Measurements from ENCODE around the gene SYNJ2. TPM values are rescaled to one million over a fixed set of nuclear protein-coding genes. Genes with fewer than 3 reads are reported as not detected.

Gene SYNJ2
- total and polyA plus RNA-seq, 5 donors from 2014 or later, result 6.4 to 46.3 (median 10.3) TPM

GRCh38 chr6:158016571-158017383, 35.1 kb downstream of the SYNJ2 start:
- no peaks in the 10 kb centered on the region for H3K4me1 ChIP-seq (ENCODE audit: control insufficient read depth, insufficient read depth, low read length, poor library complexity, severe bottlenecking)
- no peak overlapping the region for H3K27ac ChIP-seq (ENCODE audit: insufficient read depth, low read length, poor library complexity, severe bottlenecking)
- H3K9me3 ChIP-seq (ENCODE audit: control insufficient read depth in 2 of 2, low read length in 2 of 2), result no peaks in the 10 kb centered on the region
- Mint-ChIP-seq H3K9me3 (no peaks in the 10 kb centered on the region), H3K27me3 (no peaks in the 10 kb centered on the region), H3K36me3 (peaks cover 18% of the 10 kb centered on the region), H3K4me3 (no peak overlapping the region), H3K27ac (no peak overlapping the region), H3K4me1 (peaks cover 0 to 33% (median 20%) of the 10 kb centered on the region in 4 donors)
- no peak for DNase-seq
- peaks cover 11% of the 10 kb centered on the region for H3K36me3 ChIP-seq (ENCODE audit: control insufficient read depth, insufficient read depth, low read length)
- no peak overlapping the region for H3K4me3 ChIP-seq (ENCODE audit: low read depth, low read length)
- no peaks in the 10 kb centered on the region for H3K27me3 ChIP-seq (ENCODE audit: control insufficient read depth, insufficient read depth, low read length)
- ATAC-seq (ENCODE audit: low read depth in 2 of 2), result no peak

- Histone ChIP-seq H3K9me3 (ENCODE audit: control insufficient read depth in 2 of 2, low read length in 2 of 2) (no peaks in the 10 kb centered on the region), H3K4me3 (ENCODE audit: low read depth, low read length) (no peak overlapping the region), H3K36me3 (ENCODE audit: control insufficient read depth, insufficient read depth, low read length) (peaks cover 11% of the 10 kb centered on the region), H3K27ac (ENCODE audit: insufficient read depth, low read length, poor library complexity, severe bottlenecking) (no peak overlapping the region), H3K4me1 (ENCODE audit: control insufficient read depth, insufficient read depth, low read length, poor library complexity, severe bottlenecking) (no peaks in the 10 kb centered on the region), H3K27me3 (ENCODE audit: control insufficient read depth, insufficient read depth, low read length) (no peaks in the 10 kb centered on the region)
- H3K36me3 Mint-ChIP-seq, result peaks cover 18% of the 10 kb centered on the region
- H3K27ac Mint-ChIP-seq, result no peak overlapping the region
- H3K4me1 Mint-ChIP-seq, result peaks cover 0 to 26% (median 18%) of the 10 kb centered on the region in 4 donors
- ATAC-seq (ENCODE audit: low read depth in 2 of 2) (no peak), DNase-seq (no peak)
- H3K4me3 Mint-ChIP-seq, result no peak overlapping the region
- no peaks in the 10 kb centered on the region for H3K27me3 Mint-ChIP-seq
- no peaks in the 10 kb centered on the region for H3K9me3 Mint-ChIP-seq
These were observed 36.0 kb downstream of the SYNJ2 start for GRCh38 chr6:158017621-158018040.

- ATAC-seq (ENCODE audit: low read depth in 2 of 2) (no peak), DNase-seq (no peak)
- Histone ChIP-seq H3K27me3 (ENCODE audit: control insufficient read depth, insufficient read depth, low read length) (no peaks in the 10 kb centered on the region), H3K36me3 (ENCODE audit: control insufficient read depth, insufficient read depth, low read length) (peaks cover 11% of the 10 kb centered on the region), H3K4me3 (ENCODE audit: low read depth, low read length) (no peak overlapping the region), H3K4me1 (ENCODE audit: control insufficient read depth, insufficient read depth, low read length, poor library complexity, severe bottlenecking) (no peaks in the 10 kb centered on the region), H3K27ac (ENCODE audit: insufficient read depth, low read length, poor library complexity, severe bottlenecking) (no peak overlapping the region), H3K9me3 (ENCODE audit: control insufficient read depth in 2 of 2, low read length in 2 of 2) (no peaks in the 10 kb centered on the region)
- no peaks in the 10 kb centered on the region for H3K27me3 Mint-ChIP-seq
- H3K4me1 Mint-ChIP-seq, result peaks cover 0 to 25% (median 18%) of the 10 kb centered on the region in 4 donors
- peaks cover 18% of the 10 kb centered on the region for H3K36me3 Mint-ChIP-seq
- H3K4me3 Mint-ChIP-seq, result no peak overlapping the region
- H3K9me3 Mint-ChIP-seq, result no peaks in the 10 kb centered on the region
- no peak overlapping the region for H3K27ac Mint-ChIP-seq
These were observed 36.5 kb downstream of the SYNJ2 start for GRCh38 chr6:158018041-158018771.

- no peak overlapping the region for H3K27ac Mint-ChIP-seq
- no peaks in the 10 kb centered on the region for H3K9me3 ChIP-seq (ENCODE audit: control insufficient read depth in 2 of 2, low read length in 2 of 2)
- H3K4me1 Mint-ChIP-seq, result peaks cover 0 to 18% (median 13%) of the 10 kb centered on the region in 4 donors
- no peaks in the 10 kb centered on the region for H3K27me3 Mint-ChIP-seq
- peaks cover 11% of the 10 kb centered on the region for H3K36me3 ChIP-seq (ENCODE audit: control insufficient read depth, insufficient read depth, low read length)
- H3K4me3 Mint-ChIP-seq, result no peak overlapping the region
- H3K4me1 ChIP-seq (ENCODE audit: control insufficient read depth, insufficient read depth, low read length, poor library complexity, severe bottlenecking), result no peaks in the 10 kb centered on the region
- no peak overlapping the region for H3K4me3 ChIP-seq (ENCODE audit: low read depth, low read length)
- ATAC-seq (ENCODE audit: low read depth in 2 of 2) (no peak), DNase-seq (no peak)
- no peaks in the 10 kb centered on the region for H3K9me3 Mint-ChIP-seq
- H3K27me3 ChIP-seq (ENCODE audit: control insufficient read depth, insufficient read depth, low read length), result no peaks in the 10 kb centered on the region
- H3K36me3 Mint-ChIP-seq, result peaks cover 15% of the 10 kb centered on the region
- no peak overlapping the region for H3K27ac ChIP-seq (ENCODE audit: insufficient read depth, low read length, poor library complexity, severe bottlenecking)
These were observed 37.2 kb downstream of the SYNJ2 start for GRCh38 chr6:158018851-158019361.

GRCh38 chr6:158019416-158019815, 37.8 kb downstream of the SYNJ2 start:
- no peaks in the 10 kb centered on the region for H3K4me1 ChIP-seq (ENCODE audit: control insufficient read depth, insufficient read depth, low read length, poor library complexity, severe bottlenecking)
- H3K4me3 ChIP-seq (ENCODE audit: low read depth, low read length), result no peak overlapping the region
- no peaks in the 10 kb centered on the region for H3K27me3 ChIP-seq (ENCODE audit: control insufficient read depth, insufficient read depth, low read length)
- no peaks in the 10 kb centered on the region for H3K9me3 ChIP-seq (ENCODE audit: control insufficient read depth in 2 of 2, low read length in 2 of 2)
- H3K27ac Mint-ChIP-seq, result no peak overlapping the region
- no peaks in the 10 kb centered on the region for H3K27me3 Mint-ChIP-seq
- H3K4me3 Mint-ChIP-seq, result no peak overlapping the region
- no peak overlapping the region for H3K27ac ChIP-seq (ENCODE audit: insufficient read depth, low read length, poor library complexity, severe bottlenecking)
- H3K36me3 ChIP-seq (ENCODE audit: control insufficient read depth, insufficient read depth, low read length), result peaks cover 11% of the 10 kb centered on the region
- no peaks in the 10 kb centered on the region for H3K9me3 Mint-ChIP-seq
- ATAC-seq (ENCODE audit: low read depth in 2 of 2) (no peak), DNase-seq (no peak)
- peaks cover 15% of the 10 kb centered on the region for H3K36me3 Mint-ChIP-seq
- H3K4me1 Mint-ChIP-seq, result peaks cover 0 to 13% (median 9%) of the 10 kb centered on the region in 4 donors

GRCh38 chr6:158020272-158020711, 38.6 kb downstream of the SYNJ2 start:
- ATAC-seq (ENCODE audit: low read depth in 2 of 2) (no peak), DNase-seq (no peak)
- H3K4me1 ChIP-seq (ENCODE audit: control insufficient read depth, insufficient read depth, low read length, poor library complexity, severe bottlenecking), result no peaks in the 10 kb centered on the region
- Mint-ChIP-seq H3K36me3 (peaks cover 15% of the 10 kb centered on the region), H3K27ac (peak overlapping the region; percentile 8 to 70 (median 64)), H3K27me3 (no peaks in the 10 kb centered on the region), H3K9me3 (no peaks in the 10 kb centered on the region), H3K4me1 (peaks cover 0 to 5% (median 2%) of the 10 kb centered on the region in 4 donors), H3K4me3 (no peak overlapping the region)
- peaks cover 11% of the 10 kb centered on the region for H3K36me3 ChIP-seq (ENCODE audit: control insufficient read depth, insufficient read depth, low read length)
- H3K27ac ChIP-seq (ENCODE audit: insufficient read depth, low read length, poor library complexity, severe bottlenecking), result no peak overlapping the region
- H3K27me3 ChIP-seq (ENCODE audit: control insufficient read depth, insufficient read depth, low read length), result no peaks in the 10 kb centered on the region
- no peak overlapping the region for H3K4me3 ChIP-seq (ENCODE audit: low read depth, low read length)
- no peaks in the 10 kb centered on the region for H3K9me3 ChIP-seq (ENCODE audit: control insufficient read depth in 2 of 2, low read length in 2 of 2)

- Histone ChIP-seq H3K9me3 (ENCODE audit: control insufficient read depth in 2 of 2, low read length in 2 of 2) (no peaks in the 10 kb centered on the region), H3K36me3 (ENCODE audit: control insufficient read depth, insufficient read depth, low read length) (peaks cover 11% of the 10 kb centered on the region), H3K4me3 (ENCODE audit: low read depth, low read length) (no peak overlapping the region), H3K27me3 (ENCODE audit: control insufficient read depth, insufficient read depth, low read length) (no peaks in the 10 kb centered on the region), H3K4me1 (ENCODE audit: control insufficient read depth, insufficient read depth, low read length, poor library complexity, severe bottlenecking) (peaks cover 1% of the 10 kb centered on the region), H3K27ac (ENCODE audit: insufficient read depth, low read length, poor library complexity, severe bottlenecking) (no peak overlapping the region)
- Mint-ChIP-seq H3K9me3 (no peaks in the 10 kb centered on the region), H3K4me3 (no peak overlapping the region), H3K27me3 (no peaks in the 10 kb centered on the region), H3K27ac (peak overlapping the region in 1 of 3 donors; percentile 64), H3K4me1 (peaks cover under 1 to 7% (median 4%) of the 10 kb centered on the region in 4 donors), H3K36me3 (peaks cover 15% of the 10 kb centered on the region)
- ATAC-seq (ENCODE audit: low read depth in 2 of 2) (no peak), DNase-seq (no peak)
These were observed 39.1 kb downstream of the SYNJ2 start for GRCh38 chr6:158020811-158021210.

Data from CD4-positive, CD25-positive, alpha-beta regulatory T cell (primary cell).